Measurements from ENCODE around the gene VASH2.

Gene VASH2

GRCh38 chr1:212916481-212917133 is 33.7 kb upstream of the VASH2 start:
- peaks cover 5% of the 10 kb centered on the region for H3K27me3 ChIP-seq (ENCODE audit: insufficient read depth, low read length)

GRCh38 chr1:212917134-212917485 is 33.2 kb upstream of the VASH2 start:
- Histone ChIP-seq H3K4me2 (ENCODE audit: low read length) (no peak overlapping the region), H4K20me1 (ENCODE audit: insufficient read depth, low read length) (no peaks in the 10 kb centered on the region), H3K4me3 (ENCODE audit: low read depth, low read length, poor library complexity, severe bottlenecking) (no peak overlapping the region), H3K9me3 (ENCODE audit: low read length) (no peaks in the 10 kb centered on the region), H3K27ac (ENCODE audit: low read depth, low read length, poor library complexity, severe bottlenecking) (no peak overlapping the region), H3F3A (ENCODE audit: insufficient read depth, low read length) (no peaks in the 10 kb centered on the region), H2AFZ (ENCODE audit: low read length) (no peak overlapping the region), H3K36me3 (ENCODE audit: insufficient read depth, low read length) (no peaks in the 10 kb centered on the region), H3K79me2 (ENCODE audit: insufficient read depth, low read length) (no peaks in the 10 kb centered on the region), H3K9me2 (ENCODE audit: low read depth, low read length) (no peaks in the 10 kb centered on the region), H3K27me3 (ENCODE audit: insufficient read depth, low read length) (peaks cover 6% of the 10 kb centered on the region), H3K9ac (ENCODE audit: low read length) (no peak overlapping the region), H3K4me1 (ENCODE audit: insufficient read depth, low read length, severe bottlenecking) (no peaks in the 10 kb centered on the region)
- no peak for TF ChIP-seq CTCF (IDR thresholded peaks at IDR 0.05; ENCODE audit: low read length)
- no peak for TF ChIP-seq EZH2 (IDR thresholded peaks at IDR 0.05; ENCODE audit: borderline replicate concordance, low read length)

More at GRCh38 chr1:212916481-212917133, 33.7 kb upstream of the VASH2 start:
- Histone ChIP-seq H3K9me2 (ENCODE audit: low read depth, low read length) (no peaks in the 10 kb centered on the region), H3K4me2 (ENCODE audit: low read length) (no peak overlapping the region), H3K9me3 (ENCODE audit: low read length) (no peaks in the 10 kb centered on the region), H3F3A (ENCODE audit: insufficient read depth, low read length) (no peaks in the 10 kb centered on the region), H3K79me2 (ENCODE audit: insufficient read depth, low read length) (no peaks in the 10 kb centered on the region), H3K9ac (ENCODE audit: low read length) (no peak overlapping the region), H2AFZ (ENCODE audit: low read length) (no peak overlapping the region), H3K36me3 (ENCODE audit: insufficient read depth, low read length) (no peaks in the 10 kb centered on the region), H3K27ac (ENCODE audit: low read depth, low read length, poor library complexity, severe bottlenecking) (no peak overlapping the region), H4K20me1 (ENCODE audit: insufficient read depth, low read length) (no peaks in the 10 kb centered on the region), H3K4me3 (ENCODE audit: low read depth, low read length, poor library complexity, severe bottlenecking) (no peak overlapping the region), H3K4me1 (ENCODE audit: insufficient read depth, low read length, severe bottlenecking) (no peaks in the 10 kb centered on the region)
- no peak for TF ChIP-seq EZH2 (IDR thresholded peaks at IDR 0.05; ENCODE audit: borderline replicate concordance, low read length)
- TF ChIP-seq CTCF (IDR thresholded peaks at IDR 0.05; ENCODE audit: low read length) = no peak

- H3K4me1 ChIP-seq (ENCODE audit: insufficient read depth, low read length, severe bottlenecking) = no peaks in the 10 kb centered on the region
- no peaks in the 10 kb centered on the region for H3K36me3 ChIP-seq (ENCODE audit: insufficient read depth, low read length)
- TF ChIP-seq CTCF (IDR thresholded peaks at IDR 0.05; ENCODE audit: low read length) (no peak), EZH2 (IDR thresholded peaks at IDR 0.05; ENCODE audit: borderline replicate concordance, low read length) (no peak)
- no peaks in the 10 kb centered on the region for H3K9me2 ChIP-seq (ENCODE audit: low read depth, low read length)
- no peaks in the 10 kb centered on the region for H3K79me2 ChIP-seq (ENCODE audit: insufficient read depth, low read length)
- no peaks in the 10 kb centered on the region for H3F3A ChIP-seq (ENCODE audit: insufficient read depth, low read length)
- H3K9me3 ChIP-seq (ENCODE audit: low read length) = no peaks in the 10 kb centered on the region
- H2AFZ ChIP-seq (ENCODE audit: low read length) = no peak overlapping the region
- H3K27me3 ChIP-seq (ENCODE audit: insufficient read depth, low read length) = peaks cover 10% of the 10 kb centered on the region
- no peak overlapping the region for H3K4me3 ChIP-seq (ENCODE audit: low read depth, low read length, poor library complexity, severe bottlenecking)
- no peaks in the 10 kb centered on the region for H4K20me1 ChIP-seq (ENCODE audit: insufficient read depth, low read length)
- H3K27ac ChIP-seq (ENCODE audit: low read depth, low read length, poor library complexity, severe bottlenecking) = no peak overlapping the region
- no peak overlapping the region for H3K9ac ChIP-seq (ENCODE audit: low read length)
- no peak overlapping the region for H3K4me2 ChIP-seq (ENCODE audit: low read length)
These were observed 32.5 kb upstream of the VASH2 start for GRCh38 chr1:212917858-212918257.

All from OCI-LY1 (cell line).